ENCODE measurements around the gene RGCC. TPM values are rescaled to one million over a fixed set of nuclear protein-coding genes. Genes with fewer than 3 reads are reported as not detected.
"Not testable (repeated sequence)": the region's sequence is repeated elsewhere in the genome, so short reads cannot be mapped to it uniquely, and the experiment has no call there.

Gene RGCC
- total RNA-seq, 1 donor from 2014 or later, result 2.0 TPM

- Mint-ChIP-seq H3K36me3 (ENCODE audit: low read depth) (no peaks in the 10 kb centered on the region), H3K4me3 (no peak overlapping the region), H3K27me3 (ENCODE audit: low read depth) (peaks cover 14% of the 10 kb centered on the region), H3K4me1 (peaks cover 11% of the 10 kb centered on the region), H3K27ac (ENCODE audit: unreplicated experiment) (no peak overlapping the region), H3K9me3 (peaks cover 9% of the 10 kb centered on the region)
- no peak for DNase-seq (ENCODE audit: low read depth, low spot score)
- TF ChIP-seq, protein P1, sequence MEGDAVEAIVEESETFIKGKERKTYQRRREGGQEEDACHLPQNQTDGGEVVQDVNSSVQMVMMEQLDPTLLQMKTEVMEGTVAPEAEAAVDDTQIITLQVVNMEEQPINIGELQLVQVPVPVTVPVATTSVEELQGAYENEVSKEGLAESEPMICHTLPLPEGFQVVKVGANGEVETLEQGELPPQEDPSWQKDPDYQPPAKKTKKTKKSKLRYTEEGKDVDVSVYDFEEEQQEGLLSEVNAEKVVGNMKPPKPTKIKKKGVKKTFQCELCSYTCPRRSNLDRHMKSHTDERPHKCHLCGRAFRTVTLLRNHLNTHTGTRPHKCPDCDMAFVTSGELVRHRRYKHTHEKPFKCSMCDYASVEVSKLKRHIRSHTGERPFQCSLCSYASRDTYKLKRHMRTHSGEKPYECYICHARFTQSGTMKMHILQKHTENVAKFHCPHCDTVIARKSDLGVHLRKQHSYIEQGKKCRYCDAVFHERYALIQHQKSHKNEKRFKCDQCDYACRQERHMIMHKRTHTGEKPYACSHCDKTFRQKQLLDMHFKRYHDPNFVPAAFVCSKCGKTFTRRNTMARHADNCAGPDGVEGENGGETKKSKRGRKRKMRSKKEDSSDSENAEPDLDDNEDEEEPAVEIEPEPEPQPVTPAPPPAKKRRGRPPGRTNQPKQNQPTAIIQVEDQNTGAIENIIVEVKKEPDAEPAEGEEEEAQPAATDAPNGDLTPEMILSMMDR (conservative IDR thresholded peaks at IDR 0.05), result peak; percentile 29
Measured at GRCh38 chr13:41428155-41428554, 29.2 kb upstream of the RGCC start.

DNA sequence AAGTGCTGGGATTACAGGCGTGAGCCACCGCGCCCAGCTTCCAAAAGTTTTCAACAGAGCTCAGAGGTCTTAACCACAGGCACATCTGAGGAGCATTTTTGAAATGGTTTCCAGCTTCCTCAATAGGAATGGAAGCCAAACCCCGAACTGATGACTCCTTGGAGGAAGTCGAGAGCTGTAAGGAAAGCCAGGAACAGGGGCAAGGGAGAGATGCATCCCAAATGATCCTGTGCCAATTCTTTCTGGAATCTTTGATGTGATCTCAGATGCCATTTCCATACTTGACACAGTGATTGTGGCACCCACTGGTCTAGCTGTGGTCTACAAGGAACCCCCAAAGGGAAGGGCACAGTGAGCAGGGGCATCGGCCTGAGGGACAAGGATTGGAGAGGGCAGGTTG, 23.3 kb upstream of the RGCC start:
- H3K27ac Mint-ChIP-seq (ENCODE audit: unreplicated experiment); H3K4me1 Mint-ChIP-seq; H3K36me3 Mint-ChIP-seq (ENCODE audit: low read depth); DNase-seq (ENCODE audit: low read depth, low spot score); H3K27me3 Mint-ChIP-seq (ENCODE audit: low read depth); H3K9me3 Mint-ChIP-seq; H3K4me3 Mint-ChIP-seq: not testable (repeated sequence)

GRCh38 chr13:41434831-41435520, 22.4 kb upstream of the RGCC start:
- no peaks in the 10 kb centered on the region for H3K27me3 Mint-ChIP-seq (ENCODE audit: low read depth)
- DNase-seq (ENCODE audit: low read depth, low spot score), result no peak
- H3K4me3 Mint-ChIP-seq, result no peak overlapping the region
- H3K4me1 Mint-ChIP-seq, result no peaks in the 10 kb centered on the region
- TF ChIP-seq, protein P1 (conservative IDR thresholded peaks at IDR 0.05), result no peak
- H3K27ac Mint-ChIP-seq (ENCODE audit: unreplicated experiment), result no peak overlapping the region
- peaks cover 4% of the 10 kb centered on the region for H3K9me3 Mint-ChIP-seq
- no peaks in the 10 kb centered on the region for H3K36me3 Mint-ChIP-seq (ENCODE audit: low read depth)

GRCh38 chr13:41443969-41444368, 13.4 kb upstream of the RGCC start:
- no peak overlapping the region for H3K4me3 Mint-ChIP-seq
- no peaks in the 10 kb centered on the region for H3K27me3 Mint-ChIP-seq (ENCODE audit: low read depth)

GRCh38 chr13:41452462-41452861, 4.9 kb upstream of the RGCC start:
- H3K4me1 Mint-ChIP-seq, result no peaks in the 10 kb centered on the region
- H3K36me3 Mint-ChIP-seq (ENCODE audit: low read depth), result no peaks in the 10 kb centered on the region
- H3K9me3 Mint-ChIP-seq, result no peaks in the 10 kb centered on the region
- peaks cover 42% of the 10 kb centered on the region for H3K27me3 Mint-ChIP-seq (ENCODE audit: low read depth)
- H3K27ac Mint-ChIP-seq (ENCODE audit: unreplicated experiment), result no peak overlapping the region
- TF ChIP-seq, protein P1 (conservative IDR thresholded peaks at IDR 0.05), result no peak
- DNase-seq (ENCODE audit: low read depth, low spot score), result no peak
- H3K4me3 Mint-ChIP-seq, result no peak overlapping the region

More at GRCh38 chr13:41443969-41444368, 13.4 kb upstream of the RGCC start:
- Mint-ChIP-seq H3K4me1 (no peaks in the 10 kb centered on the region), H3K9me3 (peaks cover 2% of the 10 kb centered on the region), H3K27ac (ENCODE audit: unreplicated experiment) (no peak overlapping the region), H3K36me3 (ENCODE audit: low read depth) (peaks cover 2% of the 10 kb centered on the region)
- TF ChIP-seq, protein P1 (conservative IDR thresholded peaks at IDR 0.05), result no peak
- no peak for DNase-seq (ENCODE audit: low read depth, low spot score)

DNA sequence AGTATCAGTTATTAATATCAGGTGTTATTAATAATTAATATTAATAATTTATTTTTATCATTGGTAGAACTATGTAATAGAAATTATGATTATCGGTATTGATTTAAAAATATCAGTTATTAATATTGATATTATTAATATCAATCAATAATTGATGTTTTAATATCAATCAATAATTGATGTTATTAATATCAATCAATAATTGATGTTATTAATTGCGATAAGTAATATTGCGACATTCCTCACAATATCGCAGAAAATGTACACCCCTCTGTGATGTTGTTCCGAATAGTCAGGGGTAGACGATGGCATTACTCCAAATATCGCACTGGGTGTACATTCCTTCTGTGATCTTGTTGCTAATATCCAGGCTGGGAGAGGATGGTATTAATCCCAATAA, 3.7 kb upstream of the RGCC start:
- Mint-ChIP-seq H3K36me3 (ENCODE audit: low read depth) (no peaks in the 10 kb centered on the region), H3K27ac (ENCODE audit: unreplicated experiment) (no peak overlapping the region), H3K4me3 (no peak overlapping the region), H3K27me3 (ENCODE audit: low read depth) (peaks cover 51% of the 10 kb centered on the region), H3K4me1 (no peaks in the 10 kb centered on the region), H3K9me3 (no peaks in the 10 kb centered on the region)
- TF ChIP-seq, protein P1 (conservative IDR thresholded peaks at IDR 0.05), result no peak
- no peak for DNase-seq (ENCODE audit: low read depth, low spot score)

All from neural crest cell (in vitro differentiated cells).